ENCODE data around the gene SPA17. TPM values are rescaled to one million over a fixed set of nuclear protein-coding genes. Genes with fewer than 3 reads are reported as not detected.

Gene SPA17
- 5.0 and 7.9 TPM in 2 replicates for total RNA-seq

GRCh38 chr11:124673333-124674167 lies at the start of gene SPA17, which contains the start of gene SIAE:
TSS of gene SPA17 (plus strand) at chr11:124673904. CDS start at chr11:124675265, 1,361 bp downstream.
TSS of gene SIAE (minus strand) at chr11:124673739. CDS start at chr11:124673708, 31 bp downstream.

GRCh38 chr11:124739479-124740276 lies 66.0 kb downstream of the SPA17 start, which contains the start of gene NRGN:
TSS of gene NRGN (plus strand) at chr11:124739942. CDS start at chr11:124740085, 143 bp downstream.

Small RNA genes lying within 50 kb of the gene (small RNA-seq; reads per million reads assigned to genes)
- gene RNA5SP352 (ENCODE audit: low replicate concordance), result not detected

Other genes with a start within 250 kb of the SPA17 start
- not detected in 2 replicates for gene OR8B4, start 249.0 kb upstream of the SPA17 start, total RNA-seq
- gene OR8B8, start 228.2 kb upstream of the SPA17 start, total RNA-seq, result not detected in 2 replicates
- gene OR8B12, start 130.2 kb upstream of the SPA17 start, total RNA-seq, result not detected in 2 replicates
- under 0.01 TPM in 2 replicates for gene OR8A1, start 103.9 kb upstream of the SPA17 start, total RNA-seq
- not detected in 2 replicates for gene PANX3, start 62.5 kb upstream of the SPA17 start, total RNA-seq
- gene TBRG1, start 51.0 kb upstream of the SPA17 start, total RNA-seq, result 26.6 and 37.9 TPM in 2 replicates
- 6.9 and 12.7 TPM in 2 replicates for gene SIAE, start 165 bp upstream of the SPA17 start, total RNA-seq
- gene NRGN, start 66.0 kb downstream of the SPA17 start, total RNA-seq, result 2.3 TPM in 1 of 2 replicates, not detected in the other
- not detected in 2 replicates for gene VSIG2, start 78.4 kb downstream of the SPA17 start, total RNA-seq
- gene ESAM, start 88.4 kb downstream of the SPA17 start, total RNA-seq, result 0.22 and 2.7 TPM in 2 replicates
- 5.9 and 25.6 TPM in 2 replicates for gene MSANTD2, start 126.5 kb downstream of the SPA17 start, total RNA-seq
- 9.0 and 11.2 TPM in 2 replicates for gene ROBO3, start 191.5 kb downstream of the SPA17 start, total RNA-seq
- gene ROBO4, start 224.0 kb downstream of the SPA17 start, total RNA-seq, result 0.88 and 2.7 TPM in 2 replicates
- gene HEPN1, start 245.3 kb downstream of the SPA17 start, total RNA-seq, result not detected in 2 replicates